ENCODE results near the gene SLC12A8. TPM values are rescaled to one million over a fixed set of nuclear protein-coding genes. Genes with fewer than 3 reads are reported as not detected.
A peak's percentile ranks its signal among the peaks of the same experiment; 100 is the strongest.

Gene SLC12A8
- total and polyA plus RNA-seq, 2 donors from 2014 or later = 5.4 to 29.1 TPM

DNA sequence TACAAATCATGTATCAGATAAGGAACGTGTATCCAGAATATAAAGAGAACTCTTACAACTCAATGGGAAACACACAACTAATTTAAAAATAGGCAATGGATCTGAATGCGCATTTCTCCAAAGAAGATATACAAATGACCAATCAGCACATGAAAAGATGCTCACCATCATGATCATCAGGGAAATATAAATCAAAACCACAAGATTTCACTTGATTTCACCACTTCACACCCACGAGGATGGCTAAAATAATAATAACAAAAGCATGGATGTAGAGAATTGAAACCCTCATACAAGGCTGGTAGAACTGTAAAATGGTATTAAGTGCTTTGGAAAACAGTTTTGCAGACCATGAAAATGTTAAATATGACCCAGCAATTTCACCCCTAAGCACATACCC lies 26.7 kb upstream of the SLC12A8 start:
- DNase-seq (no peak), FAIRE-seq (no peak)
- Histone ChIP-seq H3K27me3 (ENCODE audit: control insufficient read depth, insufficient read depth, low read length) (no peaks in the 10 kb centered on the region), H3K4me3 (ENCODE audit: low read length in 3 of 3) (no peak overlapping the region), H3K9ac (ENCODE audit: low read length in 3 of 3) (no peak overlapping the region), H3K4me1 (ENCODE audit: control insufficient read depth in 2 of 3, insufficient read depth in 2 of 3, low read depth in 1 of 3, low read length in 3 of 3) (no peaks in the 10 kb centered on the region), H3K27ac (ENCODE audit: low read depth in 2 of 2, low read length in 2 of 2) (no peak overlapping the region), H3K36me3 (ENCODE audit: control insufficient read depth in 2 of 3, insufficient read depth in 3 of 3, low read length in 3 of 3) (peaks cover 0 to 2% (median 0%) of the 10 kb centered on the region in 3 donors), H3K9me3 (ENCODE audit: control insufficient read depth in 2 of 3, insufficient read depth in 1 of 3, low read length in 3 of 3) (no peaks in the 10 kb centered on the region)
- intact Hi-C loops (cut with DNase I) = no loop called here
- TF ChIP-seq CTCF (IDR thresholded peaks at IDR 0.05; ENCODE audit: borderline replicate concordance, extremely low read depth, insufficient read depth) = no peak

DNA sequence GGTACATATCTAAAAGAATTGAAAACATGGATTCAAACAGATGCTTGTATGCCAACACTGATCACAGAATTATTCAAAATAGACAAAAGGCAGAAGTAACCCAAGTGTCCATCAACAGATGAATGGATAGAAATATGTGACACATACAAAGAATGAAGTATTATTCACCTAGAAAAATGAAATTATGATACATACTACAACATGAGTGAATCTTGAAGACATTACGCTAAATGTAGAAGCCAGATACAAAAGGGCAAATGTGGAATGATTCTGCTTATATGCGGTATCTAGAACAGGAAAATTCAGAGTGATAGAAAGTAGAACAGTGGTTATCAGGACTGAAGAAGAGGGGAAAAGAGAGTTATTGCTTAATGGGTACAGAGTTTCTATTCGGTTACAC lies 26.2 kb upstream of the SLC12A8 start:
- H3K4me3 ChIP-seq (ENCODE audit: low read length in 3 of 3) = no peak overlapping the region
- FAIRE-seq (no peak), DNase-seq (no peak)
- H3K4me1 ChIP-seq (ENCODE audit: control insufficient read depth in 2 of 3, insufficient read depth in 2 of 3, low read depth in 1 of 3, low read length in 3 of 3) = no peaks in the 10 kb centered on the region
- H3K9me3 ChIP-seq (ENCODE audit: control insufficient read depth in 2 of 3, insufficient read depth in 1 of 3, low read length in 3 of 3) = no peaks in the 10 kb centered on the region
- intact Hi-C loops (cut with DNase I) = no loop called here
- H3K36me3 ChIP-seq (ENCODE audit: control insufficient read depth in 2 of 3, insufficient read depth in 3 of 3, low read length in 3 of 3) = peaks cover 0 to 2% (median 0%) of the 10 kb centered on the region in 3 donors
- no peak overlapping the region for H3K9ac ChIP-seq (ENCODE audit: low read length in 3 of 3)
- no peak overlapping the region for H3K27ac ChIP-seq (ENCODE audit: low read depth in 2 of 2, low read length in 2 of 2)
- no peak for TF ChIP-seq CTCF (IDR thresholded peaks at IDR 0.05; ENCODE audit: borderline replicate concordance, extremely low read depth, insufficient read depth)
- no peaks in the 10 kb centered on the region for H3K27me3 ChIP-seq (ENCODE audit: control insufficient read depth, insufficient read depth, low read length)

- intact Hi-C loops (cut with DNase I) = no loop called here
- no peaks in the 10 kb centered on the region for H3K4me1 ChIP-seq (ENCODE audit: control insufficient read depth in 2 of 3, insufficient read depth in 2 of 3, low read depth in 1 of 3, low read length in 3 of 3)
- no peak for TF ChIP-seq CTCF (IDR thresholded peaks at IDR 0.05; ENCODE audit: borderline replicate concordance, extremely low read depth, insufficient read depth)
- DNase-seq (peak in 3 of 5 donors; percentile 8 to 55 (median 34)), FAIRE-seq (no peak)
- no peaks in the 10 kb centered on the region for H3K9me3 ChIP-seq (ENCODE audit: control insufficient read depth in 2 of 3, insufficient read depth in 1 of 3, low read length in 3 of 3)
- H3K9ac ChIP-seq (ENCODE audit: low read length in 3 of 3) = no peak overlapping the region
- peaks cover 5 to 19% (median 13%) of the 10 kb centered on the region in 3 donors for H3K36me3 ChIP-seq (ENCODE audit: control insufficient read depth in 2 of 3, insufficient read depth in 3 of 3, low read length in 3 of 3)
- no peak overlapping the region for H3K27ac ChIP-seq (ENCODE audit: low read depth in 2 of 2, low read length in 2 of 2)
- no peaks in the 10 kb centered on the region for H3K27me3 ChIP-seq (ENCODE audit: control insufficient read depth, insufficient read depth, low read length)
- no peak overlapping the region for H3K4me3 ChIP-seq (ENCODE audit: low read length in 3 of 3)
These were observed 23.9 kb upstream of the SLC12A8 start for GRCh38 chr3:125236331-125236903.

DNA sequence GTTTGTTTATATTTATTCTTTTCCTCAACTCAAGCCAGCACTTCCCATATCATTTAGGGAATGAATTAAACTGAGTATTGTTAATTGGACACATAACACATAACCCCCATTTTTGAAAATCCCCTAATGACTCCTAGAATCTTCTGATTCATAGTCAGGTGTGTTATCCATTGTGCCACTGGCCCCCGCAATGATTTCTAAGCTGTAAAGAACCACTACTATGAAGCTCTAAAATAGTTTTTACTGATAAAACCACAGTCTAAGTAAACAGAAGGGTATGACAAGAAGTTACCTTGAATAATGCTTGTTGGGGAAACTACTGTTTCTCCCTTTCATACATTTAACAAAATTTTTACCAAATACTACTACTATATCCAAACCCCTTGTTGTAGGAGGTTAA lies 22.3 kb upstream of the SLC12A8 start:
- DNase-seq (no peak), FAIRE-seq (no peak)
- Histone ChIP-seq H3K36me3 (ENCODE audit: control insufficient read depth in 2 of 3, insufficient read depth in 3 of 3, low read length in 3 of 3) (peaks cover 5 to 19% (median 13%) of the 10 kb centered on the region in 3 donors), H3K27me3 (ENCODE audit: control insufficient read depth, insufficient read depth, low read length) (no peaks in the 10 kb centered on the region), H3K9me3 (ENCODE audit: control insufficient read depth in 2 of 3, insufficient read depth in 1 of 3, low read length in 3 of 3) (no peaks in the 10 kb centered on the region), H3K4me3 (ENCODE audit: low read length in 3 of 3) (no peak overlapping the region), H3K9ac (ENCODE audit: low read length in 3 of 3) (no peak overlapping the region), H3K4me1 (ENCODE audit: control insufficient read depth in 2 of 3, insufficient read depth in 2 of 3, low read depth in 1 of 3, low read length in 3 of 3) (no peaks in the 10 kb centered on the region), H3K27ac (ENCODE audit: low read depth in 2 of 2, low read length in 2 of 2) (no peak overlapping the region)
- TF ChIP-seq CTCF (IDR thresholded peaks at IDR 0.05; ENCODE audit: borderline replicate concordance, extremely low read depth, insufficient read depth) = no peak
- intact Hi-C loops (cut with DNase I) = no loop called here

All from kidney (tissue), 14 donors.